Keratinocyte (primary cell): ENCODE results near the gene PAIP2. TPM values are rescaled to one million over a fixed set of nuclear protein-coding genes. Genes with fewer than 3 reads are reported as not detected.

ENCODE experiments used
- DNase-seq: peaks from one replicate; pipeline ENCODE4 v3.0.0-alpha.2; 2011; ENCODE audit warnings: low read depth, missing footprints, low spot score
- FAIRE-seq: peaks from 2 replicates; lab custom pipeline; 2011; peaks lifted over from hg19 to GRCh38; lab: Jason Lieb, UNC
- H2AFZ ChIP-seq: 2 replicates; pipeline ENCODE4 v1.6.0; 2012; ENCODE audit warnings: low read length, control low read depth, inconsistent platforms; ENCODE audit not compliant: control insufficient read depth
- H3K27ac ChIP-seq: 2 replicates; pipeline ENCODE4 v1.5.1; 2011; ENCODE audit warnings: low read length; ENCODE audit not compliant: control insufficient read depth, insufficient read depth
- H3K27me3 ChIP-seq: 3 replicates; pipeline ENCODE4 v1.6.0; 2011; ENCODE audit warnings: low read length; ENCODE audit not compliant: control insufficient read depth, insufficient read depth; ENCODE audit errors: extremely low read depth
- H3K36me3 ChIP-seq, 2 experiments: 2 replicates in 1 of 2; 3 replicates in 1 of 2; pipeline ENCODE4 v1.5.1; 2011; ENCODE audit warnings: low read length in 2 of 2, mild to moderate bottlenecking in 1 of 2; ENCODE audit not compliant: control insufficient read depth in 2 of 2, insufficient read depth in 2 of 2; ENCODE audit errors: extremely low read depth in 1 of 2
- H3K4me1 ChIP-seq: 3 replicates; pipeline ENCODE4 v1.5.1; 2011; ENCODE audit warnings: low read length; ENCODE audit not compliant: control insufficient read depth, insufficient read depth; ENCODE audit errors: extremely low read depth
- H3K4me2 ChIP-seq: 3 replicates; pipeline ENCODE4 v1.6.0; 2011; ENCODE audit warnings: low read depth, low read length; ENCODE audit not compliant: control insufficient read depth, insufficient read depth; ENCODE audit errors: extremely low read depth
- H3K4me3 ChIP-seq, 3 experiments: fragments of 200-600 bp in 1 of 3; sonication (generic) in 1 of 3; 2 replicates in 2 of 3; 3 replicates in 1 of 3; pipeline ENCODE4 v1.5.1; 2011 to 2016; ENCODE audit warnings: low read length in 3 of 3, mild to moderate bottlenecking in 3 of 3, control low read depth in 2 of 3, inconsistent platforms in 1 of 3, low read depth in 1 of 3, mixed read lengths in 1 of 3, mixed run types in 1 of 3, moderate library complexity in 1 of 3; ENCODE audit not compliant: control insufficient read depth in 2 of 3, insufficient read depth in 2 of 3; ENCODE audit errors: extremely low read depth in 1 of 3
- H3K79me2 ChIP-seq: 2 replicates; pipeline ENCODE4 v1.6.0; 2012; ENCODE audit warnings: low read length; ENCODE audit not compliant: control insufficient read depth, insufficient read depth
- H3K9ac ChIP-seq: 3 replicates; pipeline ENCODE4 v1.6.0; 2011; ENCODE audit warnings: low read length; ENCODE audit not compliant: control insufficient read depth, insufficient read depth; ENCODE audit errors: extremely low read depth
- H3K9me1 ChIP-seq: 3 replicates; pipeline ENCODE4 v1.6.0; 2011; ENCODE audit warnings: low read length; ENCODE audit not compliant: control insufficient read depth, insufficient read depth; ENCODE audit errors: extremely low read depth
- H3K9me3 ChIP-seq: 2 replicates; pipeline ENCODE4 v1.5.1; 2012; ENCODE audit warnings: low read depth, low read length; ENCODE audit not compliant: control insufficient read depth
- H4K20me1 ChIP-seq: 3 replicates; pipeline ENCODE4 v1.6.0; 2011; ENCODE audit warnings: low read length; ENCODE audit not compliant: control insufficient read depth, insufficient read depth; ENCODE audit errors: extremely low read depth
- CTCF ChIP-seq, 3 experiments: IDR thresholded peaks in 1 of 3; conservative IDR thresholded peaks in 1 of 3; optimal IDR thresholded peaks in 1 of 3; 2 replicates in 2 of 3; 3 replicates in 1 of 3; pipeline versions ENCODE3 to v1.5.1; 2011; ENCODE audit warnings: low read length in 3 of 3, mild to moderate bottlenecking in 3 of 3, moderate library complexity in 2 of 3, control low read depth in 1 of 3, inconsistent platforms in 1 of 3; ENCODE audit not compliant: insufficient read depth in 2 of 3; ENCODE audit errors: extremely low read depth in 1 of 3
- EZH2 ChIP-seq: IDR thresholded peaks from one replicate; pipeline ENCODE4 v1.6.1; 2012; ENCODE audit warnings: inconsistent platforms, mild to moderate bottlenecking, low read length, moderate library complexity
- dilution Hi-C: fragments of 300-500 bp; cut with MboI; formaldehyde crosslinking; loops from one replicate; pipeline ENCODE4 v1.7.0; 2020; ENCODE audit warnings: low sequenced_read_pairs; ENCODE audit not compliant: extremely low pct_ligation_motif_present
- polyA plus RNA-seq, 5 experiments: library from polyadenylated mRNA; depleted of rRNA in 3 of 5; stranded (reverse) in 3 of 5; stranded (forward) in 1 of 5; unstranded in 1 of 5; fragments of >200 nt; gene quantifications; 1 replicate in 1 of 5; 2 replicates in 3 of 5; 3 replicates in 1 of 5; pipeline versions ENCODE4 v1.2.1 to v1.2.3, GENCODE V29; 2011 to 2012; ENCODE audit warnings: missing spikeins in 2 of 5, low read depth in 1 of 5, low replicate concordance in 1 of 5

Gene PAIP2
- polyA plus RNA-seq, 1 donor (not counting 4 experiments of a cell fraction or from before 2014, with no cell fraction given): 65.6 TPM

- Histone ChIP-seq H3K27me3 (no peaks in the 10 kb centered on the region), H3K4me3 (peak overlapping the region; percentile 69 to 92 (median 84)), H3K9ac (peak overlapping the region; percentile 93), H4K20me1 (no peaks in the 10 kb centered on the region), H3K79me2 (peaks cover 15% of the 10 kb centered on the region), H2AFZ (peak overlapping the region; percentile 85), H3K36me3 (peaks cover 0 to 4% of the 10 kb centered on the region in 2 experiments), H3K9me1 (no peaks in the 10 kb centered on the region), H3K9me3 (no peaks in the 10 kb centered on the region), H3K4me2 (peak overlapping the region; percentile 90), H3K27ac (peak overlapping the region; percentile 91), H3K4me1 (peaks cover 19% of the 10 kb centered on the region)
- TF ChIP-seq EZH2 (no peak), CTCF (optimal IDR thresholded peaks at IDR 0.05 in 1 of 3, IDR thresholded peaks at IDR 0.05 in 1 of 3, conservative IDR thresholded peaks at IDR 0.05 in 1 of 3; ENCODE audit: extremely low read depth in 1 of 3, insufficient read depth in 2 of 3, low read length in 3 of 3) (no peak)
- FAIRE-seq: peak; percentile 91
- dilution Hi-C loops: no loop called here
- DNase-seq: peak; percentile 98
Measured at GRCh38 chr5:139391570-139392323, 50.1 kb downstream of the PAIP2 start.

- FAIRE-seq: no peak
- peak overlapping the region; percentile 69 to 92 (median 84) for H3K4me3 ChIP-seq
- H3K9me1 ChIP-seq: no peaks in the 10 kb centered on the region
- dilution Hi-C loops: no loop called here
- DNase-seq: no peak
- no peaks in the 10 kb centered on the region for H4K20me1 ChIP-seq
- H3K4me1 ChIP-seq: peaks cover 19% of the 10 kb centered on the region
- peak overlapping the region; percentile 90 for H3K4me2 ChIP-seq
- no peaks in the 10 kb centered on the region for H3K27me3 ChIP-seq
- H3K9ac ChIP-seq: peak overlapping the region; percentile 93
- H3K36me3 ChIP-seq: peaks cover 0 to 4% of the 10 kb centered on the region in 2 experiments
- peak overlapping the region; percentile 33 for H2AFZ ChIP-seq
- H3K27ac ChIP-seq: peak overlapping the region; percentile 91
- peaks cover 15% of the 10 kb centered on the region for H3K79me2 ChIP-seq
- TF ChIP-seq EZH2 (no peak), CTCF (optimal IDR thresholded peaks at IDR 0.05 in 1 of 3, IDR thresholded peaks at IDR 0.05 in 1 of 3, conservative IDR thresholded peaks at IDR 0.05 in 1 of 3; ENCODE audit: extremely low read depth in 1 of 3, insufficient read depth in 2 of 3, low read length in 3 of 3) (no peak)
- H3K9me3 ChIP-seq: no peaks in the 10 kb centered on the region
Measured at GRCh38 chr5:139392324-139392677, 50.6 kb downstream of the PAIP2 start.
